ENCODE results near the gene RAD1. TPM values are rescaled to one million over a fixed set of nuclear protein-coding genes. Genes with fewer than 3 reads are reported as not detected.

Gene RAD1, protein sequence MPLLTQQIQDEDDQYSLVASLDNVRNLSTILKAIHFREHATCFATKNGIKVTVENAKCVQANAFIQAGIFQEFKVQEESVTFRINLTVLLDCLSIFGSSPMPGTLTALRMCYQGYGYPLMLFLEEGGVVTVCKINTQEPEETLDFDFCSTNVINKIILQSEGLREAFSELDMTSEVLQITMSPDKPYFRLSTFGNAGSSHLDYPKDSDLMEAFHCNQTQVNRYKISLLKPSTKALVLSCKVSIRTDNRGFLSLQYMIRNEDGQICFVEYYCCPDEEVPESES
- total RNA-seq = 16.1 and 36.5 TPM in 2 replicates

GRCh38 chr5:34915139-34915855, at the start of gene RAD1, which contains the start of gene BRIX1:
Gene RAD1 (minus strand): TSS chr5:34915504. CDS start chr5:34914892, 612 bp downstream.
Gene BRIX1 (plus strand): TSS chr5:34915711. CDS start chr5:34915739, 28 bp downstream.

DNA sequence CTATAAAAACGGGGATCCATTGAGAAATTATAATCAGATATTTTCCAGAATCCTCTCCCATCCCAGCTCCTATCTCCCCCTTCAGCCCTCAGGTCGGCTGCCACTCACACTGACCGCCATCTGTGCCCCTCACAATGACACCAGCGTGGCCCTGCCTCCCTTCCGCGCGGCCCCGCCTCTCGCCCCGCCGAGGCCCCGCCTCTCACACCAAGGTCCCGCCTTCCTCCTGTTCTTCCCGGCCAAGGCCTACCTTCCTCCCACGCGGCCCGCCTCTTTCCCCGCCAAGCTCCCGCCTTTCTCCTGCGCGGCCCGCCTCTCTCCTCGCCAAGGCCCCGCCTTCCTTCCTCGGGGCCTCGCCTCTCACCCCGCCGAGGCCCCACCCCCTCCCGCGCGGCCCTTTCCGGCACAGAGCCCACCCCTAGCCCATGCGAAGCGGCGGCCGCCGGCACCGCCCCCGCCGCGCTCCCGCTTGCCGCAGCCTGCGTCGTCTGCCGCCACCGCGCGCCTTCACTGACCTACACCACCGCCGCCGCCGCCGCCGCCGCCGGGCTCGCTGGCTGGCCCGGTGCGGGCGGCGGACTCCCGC, 13.9 kb upstream of the RAD1 start, which contains the start of gene DNAJC21:
Gene DNAJC21 (plus strand): TSS at position 426 of the 586 bp plus-strand sequence. CDS start 261 bp downstream, outside the sequence.

Other genes with a start within 250 kb of the RAD1 start
- gene TTC23L, start 76.3 kb downstream of the RAD1 start, total RNA-seq = 0.05 and 0.30 TPM in 2 replicates
- 38.5 and 44.8 TPM in 2 replicates for gene BRIX1, start 207 bp upstream of the RAD1 start, total RNA-seq
- gene DNAJC21, start 14.1 kb upstream of the RAD1 start, total RNA-seq = 48.0 and 76.0 TPM in 2 replicates
- not detected in 2 replicates for gene AGXT2, start 132.4 kb upstream of the RAD1 start, total RNA-seq

All from smooth muscle cell of the umbilical artery (primary cell).